DMS 273 treated with DMSO at 0.1 percent for 48 hours (cell line): ENCODE results near the gene PLA2G6.
A peak's percentile ranks its signal among the peaks of the same experiment; 100 is the strongest.
"Not testable (repeated sequence)": the region's sequence is repeated elsewhere in the genome, so short reads cannot be mapped to it uniquely, and the experiment has no call there.

ENCODE experiments used
- DNase-seq: peaks from one replicate; lab custom pipeline; 2025; lab: John Stamatoyannopoulos, UW

The PLA2G6 gene

GRCh38 chr22:38164551-38164918 lies 17.1 kb downstream of the PLA2G6 start:
- no peak for DNase-seq

DNA sequence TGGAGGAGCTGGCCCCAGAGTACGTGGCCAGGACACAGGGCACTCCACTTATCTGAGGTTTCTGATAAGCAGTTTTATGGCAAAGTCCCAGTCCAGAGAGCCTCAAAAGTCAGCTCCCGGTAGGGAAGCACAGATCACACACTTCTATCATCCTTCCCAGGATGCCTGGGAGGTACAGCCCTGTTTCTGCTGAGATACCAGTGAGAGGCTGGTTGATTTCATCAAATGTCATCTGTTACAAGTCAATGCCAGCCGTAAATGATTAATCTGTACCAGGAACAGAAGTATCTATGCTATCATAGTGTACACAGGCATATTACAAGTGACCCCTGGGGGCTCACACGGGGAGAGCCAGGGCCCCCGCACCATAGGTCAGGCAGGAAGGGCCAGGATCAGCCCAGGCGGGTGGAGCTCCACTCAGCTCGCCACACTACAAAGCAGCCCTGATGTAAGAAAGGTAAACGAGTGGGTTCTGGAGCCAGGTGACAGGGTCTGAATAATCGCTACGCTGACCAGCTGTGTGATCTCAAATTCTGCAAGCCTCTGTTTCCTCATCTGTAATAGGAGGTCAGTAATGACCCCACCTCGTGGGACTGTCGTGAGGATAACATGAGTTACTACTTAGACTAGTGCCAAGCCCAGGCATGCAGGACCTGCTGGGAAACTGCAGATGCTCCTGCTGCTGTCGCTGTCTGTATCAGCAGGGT lies 17.6 kb downstream of the PLA2G6 start:
- DNase-seq: no peak

- no peak for DNase-seq
These were observed 18.5 kb downstream of the PLA2G6 start for GRCh38 chr22:38162881-38163843.

DNA sequence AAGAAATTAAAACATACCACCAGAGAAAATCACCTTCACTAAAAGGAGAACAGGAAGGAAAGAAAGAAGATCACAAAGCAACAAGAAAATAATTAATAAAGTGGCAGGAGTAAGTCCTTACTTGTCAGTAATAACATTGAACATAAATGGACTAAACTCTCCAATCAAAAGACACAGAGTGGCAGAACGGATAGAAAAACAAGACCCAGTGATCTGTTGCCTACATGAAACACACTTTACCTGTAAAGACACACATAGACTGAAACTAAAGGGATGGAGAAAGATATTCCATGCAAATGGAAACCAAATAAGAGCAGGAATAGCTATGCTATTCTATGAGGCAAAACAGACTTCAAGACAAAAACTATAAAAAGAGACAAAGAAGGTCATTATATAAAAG lies 25.9 kb downstream of the PLA2G6 start:
- no peak for DNase-seq

DNA sequence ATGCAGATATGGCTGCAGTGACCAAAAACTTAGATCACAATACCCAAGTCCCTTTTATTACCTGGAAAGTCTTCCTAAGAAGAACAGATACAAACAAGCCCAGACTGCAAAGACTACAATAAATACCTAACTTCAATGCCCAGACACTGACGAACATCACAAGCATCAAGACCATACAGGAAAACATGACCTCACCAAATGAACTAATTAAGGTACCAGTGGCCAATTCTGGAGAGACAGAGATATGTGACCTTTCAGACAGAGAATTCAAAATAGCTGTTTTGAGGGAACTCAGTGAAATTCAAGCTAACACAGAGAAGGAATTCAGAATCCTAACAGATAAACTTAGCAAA lies 27.1 kb downstream of the PLA2G6 start:
- DNase-seq: not testable (repeated sequence)

GRCh38 chr22:38153821-38154562 lies 27.6 kb downstream of the PLA2G6 start:
- peak; percentile 80 for DNase-seq

GRCh38 chr22:38151126-38151500 lies 30.5 kb downstream of the PLA2G6 start:
- no peak for DNase-seq

GRCh38 chr22:38148245-38148644 lies 33.4 kb downstream of the PLA2G6 start:
- DNase-seq: no peak

- not testable (repeated sequence) for DNase-seq
These were observed 35.5 kb downstream of the PLA2G6 start for GRCh38 chr22:38146166-38146565.

DNA sequence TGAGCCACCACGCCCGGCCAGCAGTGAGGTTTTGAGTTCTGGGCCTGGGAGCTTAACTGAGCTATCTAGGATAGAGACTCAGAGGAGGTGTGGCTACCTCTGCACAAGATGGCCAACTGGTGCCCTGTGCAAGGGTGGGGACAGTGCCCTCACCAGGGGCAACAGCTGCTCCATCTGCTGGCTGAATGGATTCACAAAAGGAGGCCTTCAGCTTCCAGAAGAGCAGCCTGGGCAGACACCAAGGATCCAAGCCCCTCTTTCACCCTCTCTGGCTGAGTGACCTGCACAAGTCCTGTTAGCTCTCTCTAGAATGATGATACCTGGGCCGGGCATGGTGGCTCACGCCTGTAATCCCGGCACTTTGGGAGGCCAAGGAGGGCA lies 37.6 kb downstream of the PLA2G6 start:
- no peak for DNase-seq

- no peak for DNase-seq
These were observed 39.0 kb downstream of the PLA2G6 start for GRCh38 chr22:38142606-38143005.

GRCh38 chr22:38141217-38141973 lies 40.2 kb downstream of the PLA2G6 start:
- no peak for DNase-seq

- DNase-seq: no peak
These were observed 41.7 kb downstream of the PLA2G6 start for GRCh38 chr22:38139901-38140300.

DNA sequence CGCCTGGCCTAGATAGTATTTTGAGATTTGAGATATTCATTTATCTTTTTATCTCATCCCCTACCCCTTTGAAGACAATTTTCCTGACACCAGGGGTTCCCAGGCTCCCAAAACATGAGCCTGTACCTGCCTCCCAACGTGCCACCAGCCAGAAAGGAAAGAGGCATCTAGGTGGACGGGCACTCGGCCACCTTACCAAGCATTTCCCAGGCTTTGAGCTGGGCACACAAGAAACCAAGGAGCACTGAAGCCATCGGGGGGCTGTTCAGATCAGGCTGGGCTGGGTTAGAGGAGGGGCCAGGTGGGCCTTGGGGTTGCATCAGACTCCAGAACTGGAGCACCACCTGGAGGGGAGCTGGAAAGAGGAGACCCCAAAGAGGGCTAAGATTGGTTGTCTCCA lies 42.7 kb downstream of the PLA2G6 start:
- no peak for DNase-seq

GRCh38 chr22:38137876-38138687 lies 43.5 kb downstream of the PLA2G6 start:
- no peak for DNase-seq

GRCh38 chr22:38136607-38137006 lies 45.0 kb downstream of the PLA2G6 start:
- no peak for DNase-seq

- no peak for DNase-seq
These were observed 46.4 kb downstream of the PLA2G6 start for GRCh38 chr22:38135133-38135706.

GRCh38 chr22:38133331-38133730 lies 48.3 kb downstream of the PLA2G6 start:
- DNase-seq: no peak

DNA sequence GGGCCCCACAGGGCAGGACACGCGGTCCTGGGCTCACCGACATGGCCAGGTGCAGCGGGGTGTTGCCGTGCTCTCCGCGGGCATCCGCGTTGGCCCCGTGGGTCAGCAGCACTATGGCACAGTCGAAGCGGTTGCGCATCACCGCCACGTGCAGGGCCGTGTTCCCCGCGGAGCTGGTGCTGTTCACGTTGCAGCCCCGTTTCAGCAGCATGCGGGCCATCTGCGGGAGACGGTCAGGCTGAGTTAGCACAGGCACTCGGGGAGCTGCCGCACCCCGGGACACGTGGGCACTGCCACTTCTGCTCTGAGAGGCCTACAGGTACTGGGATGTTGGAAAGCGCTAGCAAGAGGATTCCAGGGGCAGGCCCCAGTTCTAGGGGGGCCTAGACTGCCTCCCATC lies 48.8 kb downstream of the PLA2G6 start:
- DNase-seq: no peak

GRCh38 chr22:38132136-38132535 lies 49.5 kb downstream of the PLA2G6 start:
- no peak for DNase-seq

- DNase-seq: no peak
These were observed 50.2 kb downstream of the PLA2G6 start for GRCh38 chr22:38131399-38131798.
